ENCODE measurements around the gene BEX4.

DNA sequence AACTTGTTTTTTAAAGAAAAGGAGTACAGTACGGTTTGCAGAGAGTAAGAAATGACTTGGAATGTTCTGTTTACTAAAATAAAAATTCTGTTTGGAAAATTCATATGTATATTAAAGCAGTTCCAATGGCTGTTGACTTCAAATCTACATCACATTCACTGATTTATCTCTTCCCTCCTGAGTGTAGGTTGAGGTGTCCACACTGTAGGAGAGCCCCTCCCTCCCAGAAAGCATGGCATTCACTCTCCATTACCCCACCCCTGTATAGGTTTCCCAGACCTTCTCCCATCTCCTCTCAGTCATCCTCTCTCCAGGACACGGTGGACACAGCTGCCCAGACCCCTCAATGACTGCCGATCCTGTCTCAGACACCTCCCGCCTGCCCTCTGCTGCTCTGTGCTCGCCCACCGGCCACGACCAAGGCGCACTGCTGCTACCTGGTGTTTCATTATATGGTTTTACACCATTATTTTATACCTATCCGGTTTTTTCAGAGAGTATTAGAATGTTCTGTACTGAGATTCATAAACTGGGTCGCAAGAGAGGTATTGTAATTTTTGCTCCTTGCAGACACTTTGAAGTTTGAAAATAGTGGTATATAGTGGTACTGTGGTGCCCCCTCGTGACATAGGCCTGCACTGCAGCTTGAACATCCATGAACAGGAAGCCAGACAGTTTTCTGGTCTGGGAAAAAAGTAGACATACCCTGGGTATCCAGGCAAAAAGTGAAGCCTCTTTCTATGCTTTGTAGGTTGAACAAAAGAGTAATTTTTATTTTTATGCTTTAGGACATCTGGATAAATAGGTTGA lies 38.8 kb upstream of the BEX4 start:
- TF ChIP-seq, protein P1, sequence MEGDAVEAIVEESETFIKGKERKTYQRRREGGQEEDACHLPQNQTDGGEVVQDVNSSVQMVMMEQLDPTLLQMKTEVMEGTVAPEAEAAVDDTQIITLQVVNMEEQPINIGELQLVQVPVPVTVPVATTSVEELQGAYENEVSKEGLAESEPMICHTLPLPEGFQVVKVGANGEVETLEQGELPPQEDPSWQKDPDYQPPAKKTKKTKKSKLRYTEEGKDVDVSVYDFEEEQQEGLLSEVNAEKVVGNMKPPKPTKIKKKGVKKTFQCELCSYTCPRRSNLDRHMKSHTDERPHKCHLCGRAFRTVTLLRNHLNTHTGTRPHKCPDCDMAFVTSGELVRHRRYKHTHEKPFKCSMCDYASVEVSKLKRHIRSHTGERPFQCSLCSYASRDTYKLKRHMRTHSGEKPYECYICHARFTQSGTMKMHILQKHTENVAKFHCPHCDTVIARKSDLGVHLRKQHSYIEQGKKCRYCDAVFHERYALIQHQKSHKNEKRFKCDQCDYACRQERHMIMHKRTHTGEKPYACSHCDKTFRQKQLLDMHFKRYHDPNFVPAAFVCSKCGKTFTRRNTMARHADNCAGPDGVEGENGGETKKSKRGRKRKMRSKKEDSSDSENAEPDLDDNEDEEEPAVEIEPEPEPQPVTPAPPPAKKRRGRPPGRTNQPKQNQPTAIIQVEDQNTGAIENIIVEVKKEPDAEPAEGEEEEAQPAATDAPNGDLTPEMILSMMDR (IDR thresholded peaks at IDR 0.05; ENCODE audit: low read depth, low read length): peak; percentile 62
- TF ChIP-seq EZH2phosphoT487 (IDR thresholded peaks at IDR 0.05; ENCODE audit: low read depth): no peak
